Neural cell (in vitro differentiated cells): ENCODE results near the gene PLD5.

Experiments used
- CTCF ChIP-seq: fragments of 450-650 bp; IDR thresholded peaks from 2 replicates; pipeline ENCODE4 v1.5.1; 2014; ENCODE audit warnings: antibody characterized with exemption, mild to moderate bottlenecking, moderate library complexity; ENCODE audit not compliant: poor library complexity, severe bottlenecking
- EP300 ChIP-seq: fragments of 450-650 bp; conservative IDR thresholded peaks from 2 replicates; pipeline ENCODE4 v1.6.1; 2014; ENCODE audit warnings: antibody characterized with exemption, mild to moderate bottlenecking, moderate library complexity; ENCODE audit not compliant: poor library complexity, severe bottlenecking
- EZH2 ChIP-seq: fragments of 200-600, 300-800 bp; shearing (Covaris generic), sonication (generic); IDR thresholded peaks from 2 replicates; pipeline ENCODE4 v1.6.1; 2014; ENCODE audit warnings: antibody characterized with exemption, low read length, borderline replicate concordance, mild to moderate bottlenecking; ENCODE audit not compliant: insufficient read depth, poor library complexity, severe bottlenecking
- POLR2AphosphoS5 ChIP-seq: IDR thresholded peaks from 2 replicates; pipeline ENCODE4 v1.6.1; 2012
- RAD21 ChIP-seq: fragments of 450-650 bp; conservative IDR thresholded peaks from 2 replicates; pipeline ENCODE4 v1.6.1; 2014; ENCODE audit warnings: antibody characterized with exemption, mild to moderate bottlenecking, moderate library complexity

GRCh38 chr1:242240691-242241090 lies 283.8 kb downstream of the PLD5 start:
- TF ChIP-seq POLR2AphosphoS5 (no peak), CTCF (no peak), RAD21 (no peak), EZH2 (no peak), EP300 (no peak)
